ENCODE data around the gene PET100. TPM values are rescaled to one million over a fixed set of nuclear protein-coding genes. Genes with fewer than 3 reads are reported as not detected.

The PET100 gene
- total and polyA plus RNA-seq, 10 of the 15 experiments (the other 5 are each of a cell fraction or from before 2014, with no cell fraction given), result 47.0 to 462 (median 126) TPM

GRCh38 chr19:7669641-7670040, 40.0 kb downstream of the PET100 start:
- H3K4me2 ChIP-seq (ENCODE audit: control insufficient read depth, insufficient read depth), result no peak overlapping the region
- H3K9me3 ChIP-seq (replicated peaks; ENCODE audit: control insufficient read depth, insufficient read depth, low read length), result no peaks in the 10 kb centered on the region
- no peak overlapping the region for H3K27ac ChIP-seq (ENCODE audit: control insufficient read depth, insufficient read depth)
- in situ Hi-C loops (cut with MboI), result no loop called here
- TF ChIP-seq ZZZ3 (IDR thresholded peaks at IDR 0.05; ENCODE audit: control insufficient read depth, insufficient read length, low read depth) (no peak), CBX5 (IDR thresholded peaks at IDR 0.05; ENCODE audit: low read depth) (no peak), ZNF687 (IDR thresholded peaks at IDR 0.05) (no peak), CTCF (IDR thresholded peaks at IDR 0.05 in 2 of 3, conservative IDR thresholded peaks at IDR 0.05 in 1 of 3; ENCODE audit: control insufficient read depth in 2 of 3, extremely low read depth in 1 of 3, insufficient read depth in 1 of 3, low read depth in 3 of 3, low read length in 3 of 3) (no peak)
- DNase-seq (ENCODE audit: low read depth, low spot score) (no peak), FAIRE-seq (no peak), ATAC-seq (no peak)
- H3K4me3 ChIP-seq, result no peak overlapping the region
- H3K79me2 ChIP-seq (ENCODE audit: control insufficient read depth, insufficient read depth, low read length), result no peaks in the 10 kb centered on the region
- SMC1A ChIA-PET (ENCODE audit: uncharacterized antibody, unreplicated experiment), result interaction anchor here (0.6 to 0.7 kb wide), 2 partner anchors 12 to 597 kb away, joined by 3 read pairs; no protein-coding TSS in a partner anchor
- 34% methylated on average over 9 of the region's 9 CpGs for WGBS (ENCODE audit: insufficient coverage, insufficient replicate concordance, low lambda C conversion rate, missing lambda C conversion rate)
- no peak overlapping the region for H3K9ac ChIP-seq (ENCODE audit: control insufficient read depth, insufficient read depth, low read length)
- peaks cover 4 to 7% of the 10 kb centered on the region in 2 experiments; a peak in 3 of 4 replicates for H3K27me3 ChIP-seq (replicated peaks in 1 of 2; ENCODE audit: control insufficient read depth in 2 of 2, insufficient read depth in 2 of 2, low read length in 1 of 2)
- CTCF ChIA-PET, result interaction anchor here (0.6 to 1.8 kb wide), 4 partner anchors 11 to 567 kb away, joined by 3 to 6 read pairs (median 3); partner anchors contain the start of gene TRAPPC5
- H2AFZ ChIP-seq (ENCODE audit: control insufficient read depth, low read depth, low read length), result no peak overlapping the region
- H4K20me1 ChIP-seq (ENCODE audit: control insufficient read depth, insufficient read depth), result no peaks in the 10 kb centered on the region
- H3K36me3 ChIP-seq (ENCODE audit: control insufficient read depth in 2 of 2, insufficient read depth in 2 of 2, low read length in 1 of 2), result no peaks in the 10 kb centered on the region
- no peaks in the 10 kb centered on the region for H3K4me1 ChIP-seq (ENCODE audit: control insufficient read depth, insufficient read depth, low read length)
- no TSS peak for BruUV-seq (replicated peaks)
- POLR2A ChIA-PET, result no interaction called here
- RAD21 ChIA-PET (ENCODE audit: unreplicated experiment), result no interaction called here
- intact Hi-C loops (cut with micrococcal nuclease; ENCODE audit: unreplicated experiment), result loop anchor here (10.0 kb wide), 1 partner anchor 285 kb away; no protein-coding TSS in a partner anchor

Measured in GM12878 (cell line).